ENCODE results near the gene HOXC6.

Gene HOXC6

DNA sequence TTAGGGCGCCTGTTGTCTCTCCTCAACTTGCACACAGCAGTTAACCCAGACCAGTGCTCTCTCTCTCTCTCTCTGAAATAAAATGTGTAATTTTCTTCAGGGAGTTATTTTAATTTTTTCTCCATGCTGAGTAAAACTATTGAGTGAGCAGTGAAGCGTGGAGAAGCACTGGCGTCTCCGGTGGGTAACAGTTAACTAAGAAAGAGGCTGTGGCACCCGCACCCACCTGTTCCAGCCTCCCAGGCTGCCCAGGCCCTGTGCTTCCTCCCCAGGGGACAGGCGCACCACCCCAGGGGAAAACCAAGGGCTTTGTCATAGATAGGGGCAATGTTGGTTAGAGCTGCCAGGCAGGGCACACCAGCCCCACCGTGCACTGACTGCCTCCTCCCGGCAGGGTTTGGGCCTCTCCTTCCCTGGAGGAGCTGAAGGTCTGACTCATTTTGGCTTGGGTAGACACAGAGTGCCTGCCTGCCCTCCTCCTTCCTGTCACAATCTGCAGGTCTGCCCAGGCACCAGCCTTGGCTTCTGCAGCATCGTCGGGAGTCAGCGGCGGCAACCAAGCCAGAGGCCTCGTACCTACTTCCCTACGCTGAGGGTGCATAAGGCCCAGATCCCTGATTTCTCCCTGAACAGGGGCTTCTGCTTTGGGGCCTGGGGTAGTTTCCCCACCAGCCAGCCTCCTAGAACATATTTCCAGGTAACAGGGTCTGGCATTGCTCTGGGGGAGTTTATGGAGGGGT, 8.6 kb downstream of the HOXC6 start:
- ChIA-PET CTCF (interaction anchor here (0.7 to 7.3 kb wide), 4 partner anchors 30 to 165 kb away, joined by 3 to 90 read pairs (median 30); partner anchors contain the start of gene SMUG1), POLR2A (no interaction called here)
- WGBS (ENCODE audit: insufficient coverage): 68% methylated on average over 10 of the region's 14 CpGs
- H3K27me3 ChIP-seq (replicated peaks in 2 of 5; ENCODE audit: control insufficient read depth in 4 of 5, insufficient read depth in 5 of 5, low read length in 4 of 5): peaks cover 26 to 100% (median 64%) of the 10 kb centered on the region in 5 experiments
- no peak for DNase-seq
- no peak overlapping the region for H3K4me3 ChIP-seq (ENCODE audit: control insufficient read depth in 1 of 7, extremely low read depth in 1 of 7, insufficient read depth in 4 of 7, low read depth in 2 of 7, low read length in 6 of 7)
- H3K36me3 ChIP-seq (ENCODE audit: control insufficient read depth in 4 of 4, insufficient read depth in 4 of 4, low read length in 3 of 4): no peaks in the 10 kb centered on the region
- peaks cover 0 to 18% (median 2%) of the 10 kb centered on the region in 5 experiments for H3K9me3 ChIP-seq (ENCODE audit: control extremely low read depth in 1 of 5, control insufficient read depth in 4 of 5, insufficient read depth in 2 of 5, low read depth in 1 of 5, low read length in 4 of 5)
- no peak overlapping the region for H3K27ac ChIP-seq (ENCODE audit: insufficient read depth in 1 of 2, low read depth in 1 of 2, low read length in 2 of 2, poor library complexity in 1 of 2, severe bottlenecking in 2 of 2)
- peaks cover 0 to 21% (median 10%) of the 10 kb centered on the region in 4 experiments for H3K4me1 ChIP-seq (ENCODE audit: control extremely low read depth in 1 of 4, control insufficient read depth in 4 of 4, insufficient read depth in 4 of 4, low read length in 3 of 4)

DNA sequence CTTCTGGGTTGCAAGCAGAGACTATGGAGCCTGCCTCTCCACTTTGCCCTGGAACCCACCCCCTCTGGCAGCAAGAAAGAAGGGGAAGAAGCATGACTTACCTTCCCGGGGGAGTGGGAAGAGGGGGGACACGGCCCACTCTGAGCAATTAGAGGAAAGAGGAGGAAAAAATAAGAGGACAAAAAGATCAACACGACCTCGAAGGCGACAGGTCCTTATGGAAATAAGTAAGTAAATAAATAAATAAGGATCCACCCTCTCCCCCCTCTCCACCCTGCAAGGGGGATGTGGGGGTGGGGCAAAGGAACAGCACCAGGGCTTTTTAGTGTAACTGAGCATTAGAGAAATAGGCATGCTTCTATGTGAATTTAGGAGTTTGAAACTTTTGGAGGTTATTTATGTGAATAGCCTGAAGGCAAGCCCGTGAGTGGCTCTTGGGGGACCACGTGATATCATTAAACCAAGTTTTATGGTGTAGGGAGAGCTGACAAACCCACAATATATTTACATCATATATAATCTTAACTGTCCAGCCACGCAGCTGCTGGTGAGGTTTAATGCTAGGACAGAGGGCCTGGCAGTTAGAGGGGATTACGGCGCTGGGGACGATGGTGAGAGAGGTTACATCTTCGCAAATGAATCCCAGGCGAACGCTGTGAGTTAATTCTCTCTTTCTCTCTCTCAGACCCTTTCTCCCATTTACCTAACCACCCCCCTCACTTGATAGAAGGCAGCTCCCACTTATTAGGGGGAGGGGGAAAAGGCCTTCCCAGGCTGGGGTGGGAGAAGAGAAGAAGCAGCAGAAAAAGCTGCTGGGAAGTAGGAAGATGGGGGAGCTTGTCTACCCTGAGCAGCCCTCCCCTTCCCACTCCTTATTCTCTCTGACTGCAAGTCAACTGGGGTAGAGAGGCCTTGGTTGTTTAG, 9.4 kb downstream of the HOXC6 start:
- CTCF ChIA-PET: interaction anchor here (0.8 to 2.4 kb wide), 5 partner anchors 27 to 164 kb away, joined by 3 to 8 read pairs (median 3); no protein-coding TSS in a partner anchor
- H3K27ac ChIP-seq (ENCODE audit: insufficient read depth in 1 of 2, low read depth in 1 of 2, low read length in 2 of 2, poor library complexity in 1 of 2, severe bottlenecking in 2 of 2): no peak overlapping the region
- POLR2A ChIA-PET: no interaction called here
- H3K9me3 ChIP-seq (ENCODE audit: control extremely low read depth in 1 of 5, control insufficient read depth in 4 of 5, insufficient read depth in 2 of 5, low read depth in 1 of 5, low read length in 4 of 5): peaks cover 0 to 13% (median 1%) of the 10 kb centered on the region in 5 experiments
- no peak overlapping the region for H3K4me3 ChIP-seq (ENCODE audit: control insufficient read depth in 1 of 7, extremely low read depth in 1 of 7, insufficient read depth in 4 of 7, low read depth in 2 of 7, low read length in 6 of 7)
- no peak for DNase-seq
- no peaks in the 10 kb centered on the region for H3K36me3 ChIP-seq (ENCODE audit: control insufficient read depth in 4 of 4, insufficient read depth in 4 of 4, low read length in 3 of 4)
- H3K4me1 ChIP-seq (ENCODE audit: control extremely low read depth in 1 of 4, control insufficient read depth in 4 of 4, insufficient read depth in 4 of 4, low read length in 3 of 4): peaks cover 0 to 21% (median 10%) of the 10 kb centered on the region in 4 experiments
- H3K27me3 ChIP-seq (replicated peaks in 2 of 5; ENCODE audit: control insufficient read depth in 4 of 5, insufficient read depth in 5 of 5, low read length in 4 of 5): peaks cover 28 to 100% (median 64%) of the 10 kb centered on the region in 5 experiments
- WGBS (ENCODE audit: insufficient coverage): no CpG with 5 or more reads among the region's 14 CpGs

DNA sequence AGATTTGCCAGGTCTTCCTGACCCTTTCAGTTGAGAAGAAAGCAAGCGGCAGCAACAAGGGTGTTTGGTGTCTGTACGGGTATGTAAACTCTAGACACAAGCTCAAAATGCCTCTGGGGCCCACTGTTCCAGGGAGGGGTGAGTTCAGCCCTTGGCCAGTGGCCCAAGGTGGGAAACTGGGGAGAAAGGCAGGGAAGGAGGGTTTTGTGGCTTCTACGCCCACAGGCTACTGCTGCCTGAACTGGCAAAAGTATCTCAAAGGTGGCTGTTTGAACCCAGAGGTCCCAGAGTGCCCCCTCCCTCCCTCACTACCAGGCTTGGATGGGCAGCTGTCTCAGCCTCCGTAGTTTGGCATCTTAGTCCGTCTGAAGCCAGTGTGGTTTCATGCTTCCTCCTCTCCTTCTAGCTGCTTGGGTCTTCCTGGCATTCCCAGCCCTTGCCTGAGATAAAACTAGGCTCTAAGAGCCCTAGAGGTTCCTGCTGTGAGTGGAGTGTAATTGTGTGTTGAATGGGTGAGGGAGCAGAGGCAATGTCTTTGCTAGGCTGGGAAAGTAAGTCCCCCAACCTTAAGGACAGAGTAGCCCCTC, 10.1 kb downstream of the HOXC6 start:
- no peak overlapping the region for H3K4me3 ChIP-seq (ENCODE audit: control insufficient read depth in 1 of 7, extremely low read depth in 1 of 7, insufficient read depth in 4 of 7, low read depth in 2 of 7, low read length in 6 of 7)
- peaks cover 29 to 100% (median 65%) of the 10 kb centered on the region in 5 experiments for H3K27me3 ChIP-seq (replicated peaks in 2 of 5; ENCODE audit: control insufficient read depth in 4 of 5, insufficient read depth in 5 of 5, low read length in 4 of 5)
- WGBS (ENCODE audit: insufficient coverage): 80% methylated on average over 5 of the region's 5 CpGs
- DNase-seq: no peak
- no peaks in the 10 kb centered on the region for H3K36me3 ChIP-seq (ENCODE audit: control insufficient read depth in 4 of 4, insufficient read depth in 4 of 4, low read length in 3 of 4)
- peaks cover 0 to 7% (median 0%) of the 10 kb centered on the region in 5 experiments for H3K9me3 ChIP-seq (ENCODE audit: control extremely low read depth in 1 of 5, control insufficient read depth in 4 of 5, insufficient read depth in 2 of 5, low read depth in 1 of 5, low read length in 4 of 5)
- CTCF ChIA-PET: interaction anchor here (0.8 to 2.4 kb wide), 7 partner anchors 16 to 163 kb away, joined by 3 to 8 read pairs (median 3); no protein-coding TSS in a partner anchor
- POLR2A ChIA-PET: interaction anchor here (0.5 kb wide), 1 partner anchor 59 kb away, joined by 3 read pairs; no protein-coding TSS in a partner anchor
- peaks cover 0 to 14% (median 8%) of the 10 kb centered on the region in 4 experiments for H3K4me1 ChIP-seq (ENCODE audit: control extremely low read depth in 1 of 4, control insufficient read depth in 4 of 4, insufficient read depth in 4 of 4, low read length in 3 of 4)
- no peak overlapping the region for H3K27ac ChIP-seq (ENCODE audit: insufficient read depth in 1 of 2, low read depth in 1 of 2, low read length in 2 of 2, poor library complexity in 1 of 2, severe bottlenecking in 2 of 2)

- no peak overlapping the region for H3K27ac ChIP-seq (ENCODE audit: insufficient read depth in 1 of 2, low read depth in 1 of 2, low read length in 2 of 2, poor library complexity in 1 of 2, severe bottlenecking in 2 of 2)
- ChIA-PET POLR2A (interaction anchor here (0.5 kb wide), 1 partner anchor 60 kb away, joined by 3 read pairs; no protein-coding TSS in a partner anchor), CTCF (interaction anchor here (1.2 to 1.8 kb wide), 4 partner anchors 17 to 79 kb away, joined by 3 to 6 read pairs (median 3); no protein-coding TSS in a partner anchor)
- peaks cover 29 to 100% (median 65%) of the 10 kb centered on the region in 5 experiments for H3K27me3 ChIP-seq (replicated peaks in 2 of 5; ENCODE audit: control insufficient read depth in 4 of 5, insufficient read depth in 5 of 5, low read length in 4 of 5)
- H3K9me3 ChIP-seq (ENCODE audit: control extremely low read depth in 1 of 5, control insufficient read depth in 4 of 5, insufficient read depth in 2 of 5, low read depth in 1 of 5, low read length in 4 of 5): peaks cover 0 to 4% (median 0%) of the 10 kb centered on the region in 5 experiments
- no peak for DNase-seq
- peaks cover 0 to 10% (median 5%) of the 10 kb centered on the region in 4 experiments for H3K4me1 ChIP-seq (ENCODE audit: control extremely low read depth in 1 of 4, control insufficient read depth in 4 of 4, insufficient read depth in 4 of 4, low read length in 3 of 4)
- 81% methylated on average over 9 of the region's 9 CpGs for WGBS (ENCODE audit: insufficient coverage)
- H3K4me3 ChIP-seq (ENCODE audit: control insufficient read depth in 1 of 7, extremely low read depth in 1 of 7, insufficient read depth in 4 of 7, low read depth in 2 of 7, low read length in 6 of 7): no peak overlapping the region
- H3K36me3 ChIP-seq (ENCODE audit: control insufficient read depth in 4 of 4, insufficient read depth in 4 of 4, low read length in 3 of 4): no peaks in the 10 kb centered on the region
Observed at GRCh38 chr12:54038871-54039414, 10.7 kb downstream of the HOXC6 start.

DNA sequence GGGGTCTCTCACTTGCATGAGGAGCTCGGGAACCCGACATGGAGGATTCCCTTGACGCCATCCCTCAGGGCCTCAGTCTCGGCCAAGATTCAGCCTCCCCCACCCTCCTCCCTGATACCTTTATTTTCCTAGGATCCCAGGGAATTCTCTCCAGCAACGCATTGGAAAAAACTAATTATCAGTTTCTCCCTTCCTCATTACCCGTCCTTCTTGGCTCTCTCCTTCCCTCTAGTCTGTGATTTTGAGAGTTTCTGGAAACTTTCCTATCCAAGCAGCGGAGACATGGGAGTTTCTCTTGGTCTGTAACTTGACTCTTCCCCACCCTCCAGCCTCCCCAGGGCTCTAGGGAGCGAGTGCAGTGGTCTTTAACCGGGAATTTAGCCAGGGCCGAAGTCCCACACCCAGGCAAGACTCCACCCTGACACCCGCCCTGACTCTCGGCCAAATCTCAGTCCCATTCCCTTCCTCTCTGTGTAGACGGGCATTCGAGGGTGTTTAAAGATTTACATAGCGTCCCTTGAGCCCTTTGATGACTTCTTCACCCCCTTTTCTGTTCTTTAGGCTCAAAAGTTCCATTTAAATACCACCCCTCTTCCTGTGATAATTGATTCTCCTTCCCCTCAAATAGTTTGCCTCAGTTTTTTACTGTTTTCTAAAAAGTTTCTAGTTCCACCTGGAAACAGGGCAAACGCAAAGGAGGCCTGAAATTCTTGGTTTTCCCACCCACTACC, 11.3 kb downstream of the HOXC6 start:
- Histone ChIP-seq H3K27ac (ENCODE audit: insufficient read depth in 1 of 2, low read depth in 1 of 2, low read length in 2 of 2, poor library complexity in 1 of 2, severe bottlenecking in 2 of 2) (no peak overlapping the region), H3K27me3 (replicated peaks in 2 of 5; ENCODE audit: control insufficient read depth in 4 of 5, insufficient read depth in 5 of 5, low read length in 4 of 5) (peaks cover 29 to 100% (median 62%) of the 10 kb centered on the region in 5 experiments), H3K4me1 (ENCODE audit: control extremely low read depth in 1 of 4, control insufficient read depth in 4 of 4, insufficient read depth in 4 of 4, low read length in 3 of 4) (peaks cover 0 to 3% (median under 1%) of the 10 kb centered on the region in 4 experiments), H3K9me3 (ENCODE audit: control extremely low read depth in 1 of 5, control insufficient read depth in 4 of 5, insufficient read depth in 2 of 5, low read depth in 1 of 5, low read length in 4 of 5) (peaks cover 0 to 4% (median 0%) of the 10 kb centered on the region in 5 experiments), H3K4me3 (ENCODE audit: control insufficient read depth in 1 of 7, extremely low read depth in 1 of 7, insufficient read depth in 4 of 7, low read depth in 2 of 7, low read length in 6 of 7) (no peak overlapping the region), H3K36me3 (ENCODE audit: control insufficient read depth in 4 of 4, insufficient read depth in 4 of 4, low read length in 3 of 4) (no peaks in the 10 kb centered on the region)
- no peak for DNase-seq
- WGBS (ENCODE audit: insufficient coverage): 51% methylated on average over 15 of the region's 16 CpGs
- ChIA-PET POLR2A (no interaction called here), CTCF (interaction anchor here (1.2 to 1.8 kb wide), 3 partner anchors 18 to 33 kb away, joined by 3 to 6 read pairs (median 3); no protein-coding TSS in a partner anchor)

DNA sequence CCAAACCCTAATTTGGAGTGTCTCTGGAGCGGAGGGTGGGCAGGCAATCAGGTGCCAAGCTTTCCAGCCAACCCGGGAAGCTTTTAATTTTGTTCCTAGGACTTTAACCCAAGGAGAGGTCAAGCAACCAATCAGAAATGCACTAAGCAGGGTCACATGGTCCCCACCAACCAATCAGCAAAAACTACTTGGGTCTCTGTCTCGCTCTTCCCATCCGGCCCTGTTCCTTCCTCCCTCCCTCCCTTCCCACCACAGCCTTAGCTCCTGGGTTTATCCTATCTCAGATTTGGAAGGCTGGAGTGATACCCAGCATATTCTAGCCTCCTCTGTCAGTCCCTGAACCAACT, 11.9 kb downstream of the HOXC6 start:
- H3K36me3 ChIP-seq (ENCODE audit: control insufficient read depth in 4 of 4, insufficient read depth in 4 of 4, low read length in 3 of 4): no peaks in the 10 kb centered on the region
- H3K4me3 ChIP-seq (ENCODE audit: control insufficient read depth in 1 of 7, extremely low read depth in 1 of 7, insufficient read depth in 4 of 7, low read depth in 2 of 7, low read length in 6 of 7): no peak overlapping the region
- ChIA-PET CTCF (interaction anchor here (1.2 to 1.6 kb wide), 3 partner anchors 35 to 161 kb away, joined by 4 to 5 read pairs (median 5); partner anchors contain the start of gene SMUG1), POLR2A (no interaction called here)
- peaks cover 0 to 4% (median 0%) of the 10 kb centered on the region in 5 experiments for H3K9me3 ChIP-seq (ENCODE audit: control extremely low read depth in 1 of 5, control insufficient read depth in 4 of 5, insufficient read depth in 2 of 5, low read depth in 1 of 5, low read length in 4 of 5)
- no peak for DNase-seq
- no peaks in the 10 kb centered on the region for H3K4me1 ChIP-seq (ENCODE audit: control extremely low read depth in 1 of 4, control insufficient read depth in 4 of 4, insufficient read depth in 4 of 4, low read length in 3 of 4)
- WGBS (ENCODE audit: insufficient coverage): 80% methylated on average over 2 of the region's 4 CpGs
- H3K27me3 ChIP-seq (replicated peaks in 2 of 5; ENCODE audit: control insufficient read depth in 4 of 5, insufficient read depth in 5 of 5, low read length in 4 of 5): peaks cover 32 to 100% (median 63%) of the 10 kb centered on the region in 5 experiments
- H3K27ac ChIP-seq (ENCODE audit: insufficient read depth in 1 of 2, low read depth in 1 of 2, low read length in 2 of 2, poor library complexity in 1 of 2, severe bottlenecking in 2 of 2): no peak overlapping the region
